Epithelial cell of proximal tubule (primary cell): ENCODE data around the gene FAM78A. TPM values are rescaled to one million over a fixed set of nuclear protein-coding genes. Genes with fewer than 3 reads are reported as not detected.

Experiments
- DNase-seq: peaks from one replicate; pipeline ENCODE4 v3.0.0-alpha.2; 2011; ENCODE audit warnings: low read depth
- H3K4me3 ChIP-seq: 2 replicates; pipeline ENCODE4 v1.5.1; 2011; ENCODE audit warnings: low read depth, mild to moderate bottlenecking, low read length
- CTCF ChIP-seq: conservative IDR thresholded peaks from 2 replicates; pipeline ENCODE4 v1.5.1; 2012; ENCODE audit warnings: low read depth, mild to moderate bottlenecking, low read length
- total RNA-seq: library from RNA; depleted of rRNA; stranded (reverse); fragments of >200 nt; gene quantifications from 2 replicates; pipeline ENCODE4 v1.2.3, GENCODE V29; 2015

Gene FAM78A
- total RNA-seq, 1 donor from 2014 or later = under 0.01 TPM

- TF ChIP-seq CTCF = no peak
- DNase-seq = no peak
- H3K4me3 ChIP-seq = no peak overlapping the region
These were observed 31.7 kb upstream of the FAM78A start for GRCh38 chr9:131307974-131308373.

- no peak overlapping the region for H3K4me3 ChIP-seq
- no peak for TF ChIP-seq CTCF
- DNase-seq = no peak
These were observed 30.2 kb upstream of the FAM78A start for GRCh38 chr9:131306397-131307004.

GRCh38 chr9:131304676-131305355, 28.5 kb upstream of the FAM78A start:
- no peak for DNase-seq
- no peak for TF ChIP-seq CTCF
- H3K4me3 ChIP-seq = no peak overlapping the region

GRCh38 chr9:131303381-131304321, 27.3 kb upstream of the FAM78A start:
- no peak for TF ChIP-seq CTCF
- no peak for DNase-seq
- no peak overlapping the region for H3K4me3 ChIP-seq

GRCh38 chr9:131302244-131303075, 26.1 kb upstream of the FAM78A start:
- TF ChIP-seq CTCF = no peak
- no peak for DNase-seq

GRCh38 chr9:131300444-131300843, 24.1 kb upstream of the FAM78A start:
- no peak for TF ChIP-seq CTCF
- no peak overlapping the region for H3K4me3 ChIP-seq
- no peak for DNase-seq

More at GRCh38 chr9:131302244-131303075, 26.1 kb upstream of the FAM78A start:
- no peak overlapping the region for H3K4me3 ChIP-seq
